ENCODE data around the gene HDAC7. TPM values are rescaled to one million over a fixed set of nuclear protein-coding genes. Genes with fewer than 3 reads are reported as not detected.

Gene HDAC7
- total and polyA plus RNA-seq, 2 experiments from 2014 or later = 19.0 to 41.2 TPM

DNA sequence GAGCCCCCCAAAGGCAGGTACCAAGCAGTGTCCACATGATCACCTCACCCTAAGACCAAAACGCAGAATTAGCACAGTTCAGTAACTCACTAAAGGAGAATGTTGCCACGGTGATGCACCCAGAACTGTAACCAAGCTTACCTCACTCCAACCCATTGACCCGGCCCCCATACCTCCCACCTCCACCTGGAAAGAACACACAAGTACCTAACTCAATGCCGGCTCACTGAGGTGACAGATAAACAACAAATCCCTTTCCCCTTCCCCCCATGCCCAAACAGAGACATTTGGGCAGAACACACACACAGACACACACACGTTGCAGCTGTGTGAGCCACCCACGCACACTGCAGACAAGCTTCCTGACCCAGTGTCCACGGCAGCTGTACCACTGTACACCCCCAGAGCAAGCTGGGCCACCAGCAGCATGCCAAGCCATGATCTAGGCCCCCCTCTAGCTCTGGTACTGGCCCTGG, 62.3 kb downstream of the HDAC7 start:
- no peaks in the 10 kb centered on the region for H4K20me1 ChIP-seq (ENCODE audit: insufficient read depth, poor library complexity, severe bottlenecking)
- TF ChIP-seq EZH2 (IDR thresholded peaks at IDR 0.05; ENCODE audit: borderline replicate concordance) = no peak
- TF ChIP-seq, protein P1, sequence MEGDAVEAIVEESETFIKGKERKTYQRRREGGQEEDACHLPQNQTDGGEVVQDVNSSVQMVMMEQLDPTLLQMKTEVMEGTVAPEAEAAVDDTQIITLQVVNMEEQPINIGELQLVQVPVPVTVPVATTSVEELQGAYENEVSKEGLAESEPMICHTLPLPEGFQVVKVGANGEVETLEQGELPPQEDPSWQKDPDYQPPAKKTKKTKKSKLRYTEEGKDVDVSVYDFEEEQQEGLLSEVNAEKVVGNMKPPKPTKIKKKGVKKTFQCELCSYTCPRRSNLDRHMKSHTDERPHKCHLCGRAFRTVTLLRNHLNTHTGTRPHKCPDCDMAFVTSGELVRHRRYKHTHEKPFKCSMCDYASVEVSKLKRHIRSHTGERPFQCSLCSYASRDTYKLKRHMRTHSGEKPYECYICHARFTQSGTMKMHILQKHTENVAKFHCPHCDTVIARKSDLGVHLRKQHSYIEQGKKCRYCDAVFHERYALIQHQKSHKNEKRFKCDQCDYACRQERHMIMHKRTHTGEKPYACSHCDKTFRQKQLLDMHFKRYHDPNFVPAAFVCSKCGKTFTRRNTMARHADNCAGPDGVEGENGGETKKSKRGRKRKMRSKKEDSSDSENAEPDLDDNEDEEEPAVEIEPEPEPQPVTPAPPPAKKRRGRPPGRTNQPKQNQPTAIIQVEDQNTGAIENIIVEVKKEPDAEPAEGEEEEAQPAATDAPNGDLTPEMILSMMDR (IDR thresholded peaks at IDR 0.05; ENCODE audit: poor library complexity) = no peak
- H3K4me3 ChIP-seq = no peak overlapping the region

DNA sequence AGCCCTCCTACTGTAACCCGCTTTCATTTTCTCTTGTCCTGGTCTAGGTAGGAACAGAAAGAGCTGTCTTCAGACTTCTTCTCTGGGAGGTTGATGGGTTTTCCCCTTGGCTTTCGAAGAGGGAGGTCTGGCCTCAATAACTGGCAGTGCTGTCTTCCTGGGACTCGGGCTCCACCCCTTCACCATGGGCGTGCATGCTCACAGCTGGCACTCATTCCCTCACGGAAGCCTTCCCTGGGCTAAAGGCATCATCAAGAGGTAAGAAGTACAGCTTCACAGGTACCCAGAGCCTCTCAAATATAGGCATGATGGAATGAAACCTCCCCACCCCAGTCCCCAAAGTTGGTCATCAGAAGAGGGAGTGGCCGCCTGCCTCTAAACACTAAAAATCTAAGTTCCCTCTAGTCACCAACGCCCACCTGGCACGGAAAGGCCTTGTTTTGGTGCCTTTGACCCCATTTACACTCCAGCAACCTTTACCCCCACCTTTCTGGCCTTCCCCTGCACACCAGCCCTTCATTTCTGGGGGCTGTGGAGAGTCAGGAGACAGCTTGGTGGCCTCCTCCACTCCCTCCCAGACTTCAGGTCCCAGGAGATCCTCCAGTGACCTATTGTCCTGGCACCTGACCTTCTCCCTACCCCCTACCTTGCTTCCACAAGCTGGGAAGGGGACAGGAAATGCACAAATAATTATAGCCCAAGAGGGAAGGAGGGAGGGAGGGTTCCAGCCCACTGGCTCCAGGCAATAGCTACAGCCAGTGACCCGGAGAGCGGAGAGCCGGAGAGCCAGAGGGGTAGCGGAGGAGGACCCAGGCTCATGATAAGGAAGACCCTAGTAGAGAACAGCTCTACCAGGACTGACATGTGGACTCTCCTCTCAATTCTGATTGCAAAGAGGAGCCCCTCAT, 63.8 kb downstream of the HDAC7 start:
- 87% methylated on average over 12 of the region's 12 CpGs for WGBS (ENCODE audit: low lambda C conversion rate, missing lambda C conversion rate)
- Histone ChIP-seq H3K4me2 (no peak overlapping the region), H3K27me3 (no peaks in the 10 kb centered on the region), H3K27ac (no peak overlapping the region), H3K36me3 (replicated peaks; ENCODE audit: insufficient read depth, low read depth) (no peaks in the 10 kb centered on the region), H4K20me1 (ENCODE audit: insufficient read depth, poor library complexity, severe bottlenecking) (no peaks in the 10 kb centered on the region), H2AFZ (no peak overlapping the region), H3K9me2 (replicated peaks; ENCODE audit: insufficient read depth) (no peaks in the 10 kb centered on the region), H3K4me3 (no peak overlapping the region), H3K9me3 (ENCODE audit: low read depth) (no peaks in the 10 kb centered on the region), H3K4me1 (ENCODE audit: insufficient read depth) (peaks cover 27% of the 10 kb centered on the region), H3K79me2 (no peaks in the 10 kb centered on the region)
- DNase-seq (ENCODE audit: low spot score) = no peak
- TF ChIP-seq EZH2phosphoT487 (IDR thresholded peaks at IDR 0.05; ENCODE audit: low read depth, severe bottlenecking, unreplicated experiment) (no peak), EZH2 (IDR thresholded peaks at IDR 0.05; ENCODE audit: borderline replicate concordance) (no peak)
- TF ChIP-seq, protein P1 (IDR thresholded peaks at IDR 0.05; ENCODE audit: poor library complexity) = no peak

More for the DNA sequence above, 62.3 kb downstream of the HDAC7 start:
- no peak for DNase-seq (ENCODE audit: low spot score)
- H2AFZ ChIP-seq = no peak overlapping the region
- 70% methylated on average over 7 of the region's 7 CpGs for WGBS (ENCODE audit: low lambda C conversion rate, missing lambda C conversion rate)
- no peaks in the 10 kb centered on the region for H3K9me3 ChIP-seq (ENCODE audit: low read depth)
- H3K27me3 ChIP-seq = no peaks in the 10 kb centered on the region
- H3K9me2 ChIP-seq (replicated peaks; ENCODE audit: insufficient read depth) = no peaks in the 10 kb centered on the region
- H3K27ac ChIP-seq = no peak overlapping the region
- H3K79me2 ChIP-seq = no peaks in the 10 kb centered on the region
- no peaks in the 10 kb centered on the region for H3K36me3 ChIP-seq (replicated peaks; ENCODE audit: insufficient read depth, low read depth)
- peak overlapping the region; percentile 98 for H3K4me2 ChIP-seq
- peaks cover 27% of the 10 kb centered on the region for H3K4me1 ChIP-seq (ENCODE audit: insufficient read depth)

DNA sequence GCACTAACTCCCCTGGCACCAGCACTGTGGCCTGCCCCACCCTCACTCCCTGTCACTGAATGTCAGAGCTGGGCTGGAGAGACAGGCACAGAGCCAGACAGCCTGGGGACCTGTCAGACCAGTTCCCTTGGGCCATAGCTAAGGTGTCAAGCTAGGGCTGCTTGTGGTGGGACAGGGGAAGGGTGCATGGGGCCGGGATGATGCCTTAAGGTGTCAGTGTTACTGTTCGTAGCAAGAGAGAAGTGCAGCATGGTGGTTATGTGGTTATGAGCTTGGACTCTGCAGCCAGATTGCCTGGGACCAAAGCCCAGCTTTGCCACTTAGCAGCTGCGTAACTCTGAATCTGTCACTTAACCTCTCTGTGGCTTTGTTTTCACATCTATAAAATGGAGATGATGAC, 64.8 kb downstream of the HDAC7 start:
- no peaks in the 10 kb centered on the region for H4K20me1 ChIP-seq (ENCODE audit: insufficient read depth, poor library complexity, severe bottlenecking)
- no peaks in the 10 kb centered on the region for H3K36me3 ChIP-seq (replicated peaks; ENCODE audit: insufficient read depth, low read depth)
- 80% methylated on average over 3 of the region's 3 CpGs for WGBS (ENCODE audit: low lambda C conversion rate, missing lambda C conversion rate)
- no peaks in the 10 kb centered on the region for H3K9me2 ChIP-seq (replicated peaks; ENCODE audit: insufficient read depth)
- no peaks in the 10 kb centered on the region for H3K27me3 ChIP-seq
- no peak for DNase-seq (ENCODE audit: low spot score)
- H2AFZ ChIP-seq = no peak overlapping the region
- H3K4me1 ChIP-seq (ENCODE audit: insufficient read depth) = peaks cover 27% of the 10 kb centered on the region
- H3K9me3 ChIP-seq (ENCODE audit: low read depth) = no peaks in the 10 kb centered on the region
- H3K4me3 ChIP-seq = no peak overlapping the region
- no peak overlapping the region for H3K4me2 ChIP-seq
- TF ChIP-seq, protein P1 (IDR thresholded peaks at IDR 0.05; ENCODE audit: poor library complexity) = no peak
- TF ChIP-seq EZH2phosphoT487 (IDR thresholded peaks at IDR 0.05; ENCODE audit: low read depth, severe bottlenecking, unreplicated experiment) = no peak
- TF ChIP-seq EZH2 (IDR thresholded peaks at IDR 0.05; ENCODE audit: borderline replicate concordance) = no peak
- no peaks in the 10 kb centered on the region for H3K79me2 ChIP-seq
- H3K27ac ChIP-seq = no peak overlapping the region

Measured in hepatocyte (in vitro differentiated cells).